Gastrocnemius medialis (tissue), 4 donors: ENCODE results near the gene ZNF700. TPM values are rescaled to one million over a fixed set of nuclear protein-coding genes. Genes with fewer than 3 reads are reported as not detected.

Experiments used
- ATAC-seq, 2 donors: fragments of 150-250 bp; one replicate each; pipeline ENCODE4 v1.9.1; 2016
- DNase-seq, 2 donors: peaks; one replicate each; pipeline ENCODE4 v3.0.0-alpha.2; 2019
- H3K27ac ChIP-seq, 4 donors: fragments of 200-600 bp; sonication (generic); 1 replicate in 1 of 4; 2 replicates in 3 of 4; pipeline ENCODE4 v1.5.1; 2016 to 2018; ENCODE audit warnings: mild to moderate bottlenecking in 2 of 4, moderate library complexity in 1 of 4
- H3K27me3 ChIP-seq, 3 donors: fragments of 200-600 bp; sonication (generic) in 2 of 3; 1 replicate in 1 of 3; 2 replicates in 2 of 3; pipeline versions ENCODE4 v1.5.1 to v1.6.0; 2016 to 2019; ENCODE audit warnings: mild to moderate bottlenecking in 1 of 3, moderate library complexity in 1 of 3
- H3K36me3 ChIP-seq, 2 donors: fragments of 200-600 bp; sonication (generic) in 1 of 2; one replicate each; pipeline ENCODE4 v1.5.1; 2017 to 2018
- H3K4me1 ChIP-seq, 2 donors: fragments of 200-600 bp; sonication (generic) in 1 of 2; one replicate each; pipeline ENCODE4 v1.5.1; 2016 to 2017; ENCODE audit warnings: mild to moderate bottlenecking in 2 of 2
- H3K4me3 ChIP-seq, 4 donors: fragments of 200-600 bp; sonication (generic) in 3 of 4; 1 replicate in 1 of 4; 2 replicates in 3 of 4; pipeline ENCODE4 v1.5.1; 2016 to 2019; ENCODE audit warnings: mild to moderate bottlenecking in 2 of 4
- H3K9me3 ChIP-seq, 3 donors: fragments of 200-600 bp; sonication (generic) in 2 of 3; 1 replicate in 1 of 3; 2 replicates in 2 of 3; pipeline ENCODE4 v1.5.1; 2016 to 2019
- POLR2A ChIP-seq, 2 donors: fragments of 450-650 bp; IDR thresholded peaks; one replicate each; pipeline ENCODE4 v1.6.1; 2017; ENCODE audit warnings: antibody characterized with exemption in 2 of 2, mild to moderate bottlenecking in 2 of 2, moderate library complexity in 2 of 2
- in situ Hi-C, 4 donors: fragments of 200-750 bp; cut with MboI; loops; one replicate each; pipeline versions ENCODE4 v1.15.0 to v1.8.0; 2017; ENCODE audit warnings: low sequenced_read_pairs in 4 of 4
- intact Hi-C: fragments of 100-400 bp; cut with DNase I; formaldehyde crosslinking; loops from one replicate; pipeline ENCODE4 v1.15.1; 2023; ENCODE audit warnings: low total_unique reads
- total RNA-seq, 4 donors: library from RNA; depleted of rRNA; stranded (reverse); fragments of >200 nt; gene quantifications; one replicate each; pipeline versions ENCODE4 v1.1.0 to v1.2.3, GENCODE V29; 2016
- TF ChIP-seq, protein P1 (sequence below), 5 experiments: fragments of 450-650 bp in 3 of 5; fragments of 200-600 bp in 2 of 5; sonication (generic) in 2 of 5; IDR thresholded peaks in 4 of 5; conservative IDR thresholded peaks in 1 of 5; 1 replicate in 4 of 5; 2 replicates in 1 of 5; pipeline ENCODE4 v1.5.1; 2016 to 2019; ENCODE audit warnings: antibody characterized with exemption in 5 of 5, mild to moderate bottlenecking in 3 of 5, moderate library complexity in 3 of 5

ZNF700 gene
- total RNA-seq, 4 donors from 2014 or later = 1.3 to 5.8 (median 4.0) TPM

DNA sequence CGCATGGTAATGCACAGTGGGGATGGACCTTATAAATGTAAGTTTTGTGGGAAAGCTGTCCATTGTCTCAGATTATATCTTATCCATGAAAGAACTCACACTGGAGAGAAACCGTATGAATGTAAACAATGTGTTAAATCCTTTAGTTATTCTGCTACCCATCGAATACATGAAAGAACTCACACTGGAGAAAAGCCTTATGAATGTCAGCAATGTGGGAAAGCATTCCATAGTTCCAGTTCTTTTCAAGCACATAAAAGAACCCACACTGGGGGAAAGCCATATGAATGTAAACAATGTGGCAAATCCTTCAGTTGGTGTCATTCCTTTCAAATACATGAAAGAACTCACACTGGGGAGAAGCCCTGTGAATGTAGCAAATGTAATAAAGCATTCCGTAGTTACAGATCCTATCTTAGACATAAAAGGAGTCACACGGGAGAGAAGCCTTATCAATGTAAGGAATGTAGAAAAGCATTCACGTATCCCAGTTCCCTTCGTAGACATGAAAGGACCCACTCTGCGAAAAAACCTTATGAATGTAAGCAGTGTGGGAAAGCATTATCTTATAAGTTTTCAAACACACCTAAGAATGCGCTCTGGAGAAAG, 53.7 kb downstream of the ZNF700 start:
- no peaks in the 10 kb centered on the region for H3K4me1 ChIP-seq
- in situ Hi-C loops (no loop called here), intact Hi-C loops (no loop called here)
- no peak overlapping the region for H3K27ac ChIP-seq
- H3K9me3 ChIP-seq = peaks cover 6 to 47% (median 18%) of the 10 kb centered on the region in 3 donors
- peaks cover 0 to 35% of the 10 kb centered on the region in 2 donors for H3K36me3 ChIP-seq
- peak overlapping the region in 1 of 4 donors; percentile 30 for H3K4me3 ChIP-seq
- TF ChIP-seq POLR2A (IDR thresholded peaks at IDR 0.05) = no peak
- TF ChIP-seq, protein P1, sequence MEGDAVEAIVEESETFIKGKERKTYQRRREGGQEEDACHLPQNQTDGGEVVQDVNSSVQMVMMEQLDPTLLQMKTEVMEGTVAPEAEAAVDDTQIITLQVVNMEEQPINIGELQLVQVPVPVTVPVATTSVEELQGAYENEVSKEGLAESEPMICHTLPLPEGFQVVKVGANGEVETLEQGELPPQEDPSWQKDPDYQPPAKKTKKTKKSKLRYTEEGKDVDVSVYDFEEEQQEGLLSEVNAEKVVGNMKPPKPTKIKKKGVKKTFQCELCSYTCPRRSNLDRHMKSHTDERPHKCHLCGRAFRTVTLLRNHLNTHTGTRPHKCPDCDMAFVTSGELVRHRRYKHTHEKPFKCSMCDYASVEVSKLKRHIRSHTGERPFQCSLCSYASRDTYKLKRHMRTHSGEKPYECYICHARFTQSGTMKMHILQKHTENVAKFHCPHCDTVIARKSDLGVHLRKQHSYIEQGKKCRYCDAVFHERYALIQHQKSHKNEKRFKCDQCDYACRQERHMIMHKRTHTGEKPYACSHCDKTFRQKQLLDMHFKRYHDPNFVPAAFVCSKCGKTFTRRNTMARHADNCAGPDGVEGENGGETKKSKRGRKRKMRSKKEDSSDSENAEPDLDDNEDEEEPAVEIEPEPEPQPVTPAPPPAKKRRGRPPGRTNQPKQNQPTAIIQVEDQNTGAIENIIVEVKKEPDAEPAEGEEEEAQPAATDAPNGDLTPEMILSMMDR (IDR thresholded peaks at IDR 0.05 in 4 of 5, conservative IDR thresholded peaks at IDR 0.05 in 1 of 5) = no peak
- DNase-seq (no peak), ATAC-seq (no peak)
- no peaks in the 10 kb centered on the region for H3K27me3 ChIP-seq

DNA sequence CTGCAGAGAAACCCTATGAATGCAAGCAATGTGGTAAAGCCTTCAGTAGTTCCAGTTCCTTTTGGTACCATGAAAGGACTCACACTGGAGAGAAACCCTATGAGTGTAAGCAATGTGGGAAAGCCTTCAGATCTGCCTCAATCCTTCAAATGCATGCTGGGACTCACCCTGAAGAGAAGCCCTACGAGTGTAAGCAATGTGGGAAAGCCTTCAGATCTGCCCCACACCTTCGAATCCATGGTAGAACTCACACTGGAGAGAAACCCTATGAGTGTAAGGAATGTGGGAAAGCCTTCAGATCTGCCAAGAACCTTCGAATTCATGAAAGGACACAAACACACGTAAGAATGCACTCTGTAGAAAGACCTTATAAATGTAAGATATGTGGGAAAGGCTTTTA, 54.6 kb downstream of the ZNF700 start:
- intact Hi-C loops (no loop called here), in situ Hi-C loops (no loop called here)
- Histone ChIP-seq H3K4me3 (peak overlapping the region in 1 of 4 donors; percentile 30), H3K36me3 (peaks cover 0 to 35% of the 10 kb centered on the region in 2 donors), H3K4me1 (no peaks in the 10 kb centered on the region), H3K27me3 (no peaks in the 10 kb centered on the region), H3K9me3 (peaks cover 6 to 47% (median 18%) of the 10 kb centered on the region in 3 donors), H3K27ac (no peak overlapping the region)
- no peak for ATAC-seq
- DNase-seq = no peak
- TF ChIP-seq, protein P1 (IDR thresholded peaks at IDR 0.05 in 4 of 5, conservative IDR thresholded peaks at IDR 0.05 in 1 of 5) = no peak
- no peak for TF ChIP-seq POLR2A (IDR thresholded peaks at IDR 0.05)

DNA sequence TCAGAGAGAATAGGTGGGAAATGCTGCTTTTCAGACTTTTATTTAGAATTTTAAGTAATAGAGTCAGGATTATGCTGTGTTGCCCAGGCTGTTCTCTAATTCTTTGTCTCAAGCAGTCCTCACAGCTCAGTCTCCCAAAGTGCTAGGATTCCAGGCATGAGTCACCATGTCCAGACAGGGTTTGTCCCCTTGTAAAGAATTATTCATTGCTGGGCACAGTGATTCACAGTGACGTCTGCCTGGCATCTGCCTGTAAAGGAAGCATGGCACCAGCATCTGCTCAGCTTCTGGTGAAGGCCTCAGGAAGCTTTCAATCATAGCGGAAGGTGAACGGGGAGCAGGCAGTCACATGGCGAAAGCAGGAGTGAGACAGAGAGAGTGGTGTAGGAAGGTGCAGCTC, 57.6 kb downstream of the ZNF700 start:
- Histone ChIP-seq H3K27ac (no peak overlapping the region), H3K4me1 (no peaks in the 10 kb centered on the region), H3K9me3 (peaks cover 6 to 41% (median 18%) of the 10 kb centered on the region in 3 donors), H3K4me3 (no peak overlapping the region), H3K36me3 (peaks cover 0 to 26% of the 10 kb centered on the region in 2 donors), H3K27me3 (no peaks in the 10 kb centered on the region)
- DNase-seq = no peak
- in situ Hi-C loops = loop anchor here in 2 of 4 donors (10.0 kb wide), 2 partner anchors 68 to 188 kb away; partner anchors contain the start of gene ZNF491 (in 1 of the 2)
- TF ChIP-seq POLR2A (IDR thresholded peaks at IDR 0.05) = no peak
- TF ChIP-seq, protein P1 (IDR thresholded peaks at IDR 0.05 in 4 of 5, conservative IDR thresholded peaks at IDR 0.05 in 1 of 5) = no peak
- intact Hi-C loops = loop anchor here (10.0 kb wide), 1 partner anchor 382 kb away; the partner anchor contains the start of gene ZNF442
- ATAC-seq = no peak

DNA sequence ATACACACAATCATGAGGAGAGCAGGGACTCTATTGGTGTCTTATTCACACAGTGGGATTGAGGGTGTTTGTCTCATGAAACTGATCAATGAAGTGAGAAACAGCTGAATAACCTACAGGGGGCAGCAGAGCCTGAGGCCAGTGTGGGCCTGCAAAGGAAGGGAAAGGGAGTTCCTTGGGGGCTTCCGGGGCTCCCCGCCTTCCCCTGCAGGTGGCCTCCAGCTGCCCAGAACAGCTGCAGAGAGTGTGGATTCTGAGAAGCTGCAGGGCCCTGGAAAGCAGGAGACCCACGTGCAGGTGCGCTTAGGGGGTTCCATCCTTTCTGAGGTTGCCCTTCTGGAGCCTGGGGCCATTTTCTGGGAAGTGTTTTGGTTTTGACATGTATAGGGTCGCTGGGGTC, 60.1 kb downstream of the ZNF700 start:
- H3K27me3 ChIP-seq = no peaks in the 10 kb centered on the region
- ATAC-seq = no peak
- in situ Hi-C loops (loop anchor here in 3 of 4 donors (5.0 to 10.0 kb wide), 3 partner anchors 70 to 190 kb away; partner anchors contain the start of gene ZNF491 (in 2 of the 3)), intact Hi-C loops (loop anchor here (5.0 to 10.0 kb wide), 2 partner anchors 380 to 1037 kb away; partner anchors contain the start of gene ZNF442)
- no peak overlapping the region for H3K27ac ChIP-seq
- peaks cover 0 to 16% (median 9%) of the 10 kb centered on the region in 3 donors for H3K9me3 ChIP-seq
- DNase-seq = no peak
- peaks cover 0 to 1% of the 10 kb centered on the region in 2 donors for H3K36me3 ChIP-seq
- H3K4me3 ChIP-seq = no peak overlapping the region
- TF ChIP-seq, protein P1 (IDR thresholded peaks at IDR 0.05 in 4 of 5, conservative IDR thresholded peaks at IDR 0.05 in 1 of 5) = no peak
- no peak for TF ChIP-seq POLR2A (IDR thresholded peaks at IDR 0.05)
- H3K4me1 ChIP-seq = peaks cover 0 to 6% of the 10 kb centered on the region in 2 donors
